ENCODE data around the gene TRMU.

- no peak for TF ChIP-seq CTCF (IDR thresholded peaks at IDR 0.05)
- no peak for TF ChIP-seq EZH2 (IDR thresholded peaks at IDR 0.05)
These were observed 19.5 kb upstream of the TRMU start for GRCh38 chr22:46315976-46316375.

All from neural progenitor cell (in vitro differentiated cells).